Measurements from ENCODE around the gene SLC9A8.

DNA sequence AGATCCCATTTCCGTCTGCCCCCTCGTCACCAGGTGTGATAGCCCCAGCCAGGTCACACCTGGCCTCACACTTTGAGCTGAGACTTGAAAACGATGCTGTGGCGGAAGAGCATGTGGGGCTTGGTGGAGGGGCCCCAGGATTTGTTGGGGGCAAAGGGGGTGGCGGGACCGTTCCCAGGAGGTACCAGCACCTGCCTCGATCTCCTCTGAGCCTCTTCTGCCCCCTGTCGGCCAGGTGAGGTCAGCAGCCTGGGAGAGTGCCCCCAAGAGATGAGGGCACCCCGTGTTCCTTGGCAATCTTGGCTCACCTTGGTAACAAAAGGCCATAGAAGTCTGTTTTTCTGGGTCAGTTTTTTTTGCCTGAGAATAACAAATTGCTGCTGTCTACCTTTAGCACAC is 77.3 kb downstream of the SLC9A8 start:
- TF ChIP-seq CTCF (IDR thresholded peaks at IDR 0.05; ENCODE audit: insufficient read depth, low read length) (no peak), GABPA (IDR thresholded peaks at IDR 0.05; ENCODE audit: low read depth) (no peak)

All from HL-60 (cell line).